ENCODE measurements around the gene ASIC2.

The ASIC2 gene

GRCh38 chr17:33287096-33287725, 5.9 kb downstream of the ASIC2 start:
- no peak for DNase-seq

GRCh38 chr17:33285413-33285812, 7.7 kb downstream of the ASIC2 start:
- DNase-seq, result no peak

- no peak for DNase-seq
Observed at GRCh38 chr17:33284022-33284421, 9.1 kb downstream of the ASIC2 start.

- DNase-seq, result no peak
Observed at GRCh38 chr17:33280162-33280943, 12.7 kb downstream of the ASIC2 start.

GRCh38 chr17:33277436-33278100, 15.5 kb downstream of the ASIC2 start:
- no peak for DNase-seq

GRCh38 chr17:33273743-33274410, 19.2 kb downstream of the ASIC2 start:
- DNase-seq, result no peak

GRCh38 chr17:33273271-33273670, 19.8 kb downstream of the ASIC2 start:
- DNase-seq, result no peak

- DNase-seq, result no peak
Observed at GRCh38 chr17:33272438-33272837, 20.7 kb downstream of the ASIC2 start.

GRCh38 chr17:33269337-33270060, 23.6 kb downstream of the ASIC2 start:
- DNase-seq, result no peak

GRCh38 chr17:33267851-33268548, 25.1 kb downstream of the ASIC2 start:
- DNase-seq, result no peak

- no peak for DNase-seq
Observed at GRCh38 chr17:33267271-33267790, 25.8 kb downstream of the ASIC2 start.

GRCh38 chr17:33266611-33267010, 26.5 kb downstream of the ASIC2 start:
- no peak for DNase-seq

- DNase-seq, result no peak
Observed at GRCh38 chr17:33266116-33266515, 27.0 kb downstream of the ASIC2 start.

- DNase-seq, result no peak
Observed at GRCh38 chr17:33263396-33263795, 29.7 kb downstream of the ASIC2 start.

GRCh38 chr17:33262266-33263123, 30.6 kb downstream of the ASIC2 start:
- DNase-seq, result no peak

- no peak for DNase-seq
Observed at GRCh38 chr17:33261820-33262219, 31.3 kb downstream of the ASIC2 start.

GRCh38 chr17:33260638-33261037, 32.5 kb downstream of the ASIC2 start:
- DNase-seq, result no peak

- DNase-seq, result no peak
Observed at GRCh38 chr17:33258296-33258695, 34.8 kb downstream of the ASIC2 start.

GRCh38 chr17:33245183-33245582, 47.9 kb downstream of the ASIC2 start:
- DNase-seq, result no peak

- DNase-seq, result no peak
Observed at GRCh38 chr17:33243732-33244131, 49.4 kb downstream of the ASIC2 start.

Measured in right hindlimb (tissue), 1 donor.